ENCODE measurements around the gene BICD2.

- TF ChIP-seq, protein P1, sequence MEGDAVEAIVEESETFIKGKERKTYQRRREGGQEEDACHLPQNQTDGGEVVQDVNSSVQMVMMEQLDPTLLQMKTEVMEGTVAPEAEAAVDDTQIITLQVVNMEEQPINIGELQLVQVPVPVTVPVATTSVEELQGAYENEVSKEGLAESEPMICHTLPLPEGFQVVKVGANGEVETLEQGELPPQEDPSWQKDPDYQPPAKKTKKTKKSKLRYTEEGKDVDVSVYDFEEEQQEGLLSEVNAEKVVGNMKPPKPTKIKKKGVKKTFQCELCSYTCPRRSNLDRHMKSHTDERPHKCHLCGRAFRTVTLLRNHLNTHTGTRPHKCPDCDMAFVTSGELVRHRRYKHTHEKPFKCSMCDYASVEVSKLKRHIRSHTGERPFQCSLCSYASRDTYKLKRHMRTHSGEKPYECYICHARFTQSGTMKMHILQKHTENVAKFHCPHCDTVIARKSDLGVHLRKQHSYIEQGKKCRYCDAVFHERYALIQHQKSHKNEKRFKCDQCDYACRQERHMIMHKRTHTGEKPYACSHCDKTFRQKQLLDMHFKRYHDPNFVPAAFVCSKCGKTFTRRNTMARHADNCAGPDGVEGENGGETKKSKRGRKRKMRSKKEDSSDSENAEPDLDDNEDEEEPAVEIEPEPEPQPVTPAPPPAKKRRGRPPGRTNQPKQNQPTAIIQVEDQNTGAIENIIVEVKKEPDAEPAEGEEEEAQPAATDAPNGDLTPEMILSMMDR (IDR thresholded peaks at IDR 0.05) = no peak
- TF ChIP-seq POLR2A (IDR thresholded peaks at IDR 0.05) (no peak), EP300 (IDR thresholded peaks at IDR 0.05) (no peak), POLR2AphosphoS5 (IDR thresholded peaks at IDR 0.05) (no peak)
These were observed 17.8 kb downstream of the BICD2 start for GRCh38 chr9:92746567-92747458.

All from upper lobe of left lung (tissue), 4 donors.